HCT116 (cell line): Measurements from ENCODE around the gene TLN1. TPM values are rescaled to one million over a fixed set of nuclear protein-coding genes. Genes with fewer than 3 reads are reported as not detected.

Source experiments
- ATAC-seq: fragments of 200-7000 bp; cut with Tn5 transposase; 2 replicates; pipeline ENCODE4 v1.9.1; 2020; ENCODE audit warnings: mild to moderate bottlenecking, moderate library complexity
- BruUV-seq: library from RNA; stranded (reverse); fragments of 400-500 nt; replicated peaks from 2 replicates; lab custom pipeline; 2021; lab: Mats Ljungman, UMichigan
- CTCF ChIA-PET: fragments of 300-600 bp; sonication (Branson Sonifier 250); formaldehyde crosslinking; loops from one replicate; lab custom pipeline; 2021; ENCODE audit warnings: antibody characterized with exemption; lab: Charles Lee
- POLR2A ChIA-PET: fragments of 300-600, 350-600 bp; sonication (Branson Sonifier 250); formaldehyde crosslinking; loops from one replicate; lab custom pipeline; 2021; ENCODE audit warnings: antibody characterized with exemption; lab: Charles Lee
- RAD21 ChIA-PET, 2 experiments: fragments of 300-600 bp; sonication (Branson Sonifier 250); formaldehyde crosslinking; loops; one replicate each; lab custom pipeline; 2023; ENCODE audit warnings: low total read pairs in 2 of 2; ENCODE audit not compliant: uncharacterized antibody in 2 of 2, unreplicated experiment in 2 of 2, low non-redundant PET in 1 of 2; lab: Charles Lee
- DNase-seq: peaks from one replicate; pipeline ENCODE4 v3.0.0-alpha.2; 2010; ENCODE audit warnings: low read depth, low spot score
- H2AFZ ChIP-seq: fragments of 200-600 bp; shearing (Covaris generic), sonication (generic); 2 replicates; pipeline ENCODE4 v1.6.1; 2017; ENCODE audit warnings: low read depth, mixed run types, mixed read lengths, antibody characterized with exemption, low read length; ENCODE audit not compliant: poor library complexity, severe bottlenecking
- H3K27ac ChIP-seq: 2 replicates; pipeline ENCODE4 v1.5.1; 2012; ENCODE audit warnings: low read depth, low read length
- H3K27me3 ChIP-seq: fragments of 200-600 bp; sonication (generic); 2 replicates; pipeline ENCODE4 v1.6.1; 2016; ENCODE audit warnings: mixed run types, low read length, mixed read lengths; ENCODE audit not compliant: insufficient read depth
- H3K36me3 ChIP-seq, 2 experiments: fragments of 200-500 bp in 1 of 2; fragments of 200-600 bp in 1 of 2; sonication (Bioruptor generic) in 1 of 2; sonication (generic) in 1 of 2; 2 replicates each; pipeline versions ENCODE4 v1.5.1 to v1.6.1; 2014 to 2016; ENCODE audit warnings: low read length in 2 of 2, inconsistent platforms in 1 of 2, mixed read lengths in 1 of 2, mixed run types in 1 of 2; ENCODE audit not compliant: insufficient read depth in 2 of 2, control insufficient read depth in 1 of 2
- H3K4me1 ChIP-seq, 2 experiments: fragments of 200-600 bp in 1 of 2; sonication (generic) in 1 of 2; 2 replicates each; pipeline versions ENCODE4 v1.5.1 to v1.6.1; 2012 to 2017; ENCODE audit warnings: low read length in 2 of 2, inconsistent platforms in 1 of 2, mild to moderate bottlenecking in 1 of 2, mixed read lengths in 1 of 2, mixed run types in 1 of 2, moderate library complexity in 1 of 2; ENCODE audit not compliant: insufficient read depth in 2 of 2, control insufficient read depth in 1 of 2
- H3K4me2 ChIP-seq: fragments of 200-600 bp; sonication (generic); 2 replicates; pipeline ENCODE4 v1.6.1; 2017; ENCODE audit warnings: mixed run types, low read length, mixed read lengths
- H3K4me3 ChIP-seq, 2 experiments: fragments of 200-600 bp in 1 of 2; sonication (generic) in 1 of 2; replicated peaks in 1 of 2; 2 replicates each; pipeline ENCODE4 v1.5.1; 2011 to 2016; ENCODE audit warnings: low read length in 2 of 2, control low read depth in 1 of 2, low read depth in 1 of 2, mild to moderate bottlenecking in 1 of 2, mixed read lengths in 1 of 2, mixed run types in 1 of 2
- H3K79me2 ChIP-seq: fragments of 200-600 bp; sonication (generic); 2 replicates; pipeline ENCODE4 v1.6.1; 2017; ENCODE audit warnings: mild to moderate bottlenecking, mixed run types, low read length, moderate library complexity, mixed read lengths; ENCODE audit not compliant: insufficient read depth
- H3K9ac ChIP-seq: fragments of 200-600 bp; sonication (generic); 2 replicates; pipeline ENCODE4 v1.6.1; 2016; ENCODE audit warnings: low read length, mixed read lengths
- H3K9me2 ChIP-seq: fragments of 200-600 bp; sonication (generic), shearing (Covaris generic); 2 replicates; pipeline ENCODE4 v1.6.1; 2017; ENCODE audit warnings: mixed run types, mild to moderate bottlenecking, moderate library complexity; ENCODE audit not compliant: insufficient read depth
- H3K9me3 ChIP-seq, 2 experiments: fragments of 200-500 bp in 1 of 2; fragments of 200-600 bp in 1 of 2; sonication (Bioruptor generic) in 1 of 2; sonication (generic) in 1 of 2; 2 replicates each; pipeline ENCODE4 v1.6.1; 2014 to 2017; ENCODE audit warnings: low read length in 2 of 2, mixed read lengths in 2 of 2, inconsistent platforms in 1 of 2, low read depth in 1 of 2, mild to moderate bottlenecking in 1 of 2, mixed run types in 1 of 2, moderate library complexity in 1 of 2; ENCODE audit not compliant: control insufficient read depth in 1 of 2, insufficient read depth in 1 of 2
- H4K20me1 ChIP-seq: fragments of 200-600 bp; sonication (generic), shearing (Covaris generic); 2 replicates; pipeline ENCODE4 v1.6.1; 2017; ENCODE audit warnings: mixed run types, mild to moderate bottlenecking, moderate library complexity; ENCODE audit not compliant: insufficient read depth
- CBX3 ChIP-seq: IDR thresholded peaks from 2 replicates; pipeline ENCODE4 v1.6.1; 2012; ENCODE audit warnings: low read depth
- CEBPB ChIP-seq: IDR thresholded peaks from 2 replicates; pipeline ENCODE4 v1.6.1; 2012; ENCODE audit warnings: low read depth
- CTCF ChIP-seq, 3 experiments: fragments of 200-600 bp in 1 of 3; sonication (generic) in 1 of 3; IDR thresholded peaks in 2 of 3; conservative IDR thresholded peaks in 1 of 3; 2 replicates each; pipeline ENCODE4 v1.5.1; 2012 to 2017; ENCODE audit warnings: low read depth in 2 of 3, low read length in 2 of 3, antibody characterized with exemption in 1 of 3, borderline replicate concordance in 1 of 3, control low read depth in 1 of 3, mild to moderate bottlenecking in 1 of 3, mixed read lengths in 1 of 3, mixed run types in 1 of 3, moderate library complexity in 1 of 3; ENCODE audit not compliant: insufficient read depth in 1 of 3
- EGR1 ChIP-seq: IDR thresholded peaks from 2 replicates; pipeline ENCODE4 v1.6.1; 2012; ENCODE audit warnings: low read depth
- ELF1 ChIP-seq: IDR thresholded peaks from 2 replicates; pipeline ENCODE4 v1.6.1; 2012; ENCODE audit warnings: low read depth, borderline replicate concordance
- FOSL1 ChIP-seq: IDR thresholded peaks from 2 replicates; pipeline ENCODE4 v1.6.1; 2012; ENCODE audit warnings: low read depth
- RAD21 ChIP-seq: IDR thresholded peaks from 2 replicates; pipeline ENCODE4 v1.6.1; 2012; ENCODE audit warnings: low read depth, mild to moderate bottlenecking
- SRF ChIP-seq: IDR thresholded peaks from 2 replicates; pipeline ENCODE4 v1.6.1; 2012; ENCODE audit warnings: low read depth
- intact Hi-C: fragments of 100-400 bp; cut with micrococcal nuclease; formaldehyde crosslinking; loops from 2 replicates; pipeline ENCODE4 v1.10.0; 2022
- total RNA-seq: library from RNA; stranded (reverse); gene quantifications from one replicate; pipeline ENCODE4 v1.2.1, GENCODE V29; 2021; ENCODE audit not compliant: unreplicated experiment
- TF ChIP-seq, protein P1 (sequence below): IDR thresholded peaks from 2 replicates; pipeline ENCODE4 v1.6.1; 2012; ENCODE audit warnings: low read depth

Gene TLN1
- total RNA-seq, 1 experiment from 2014 or later = 144 TPM

DNA sequence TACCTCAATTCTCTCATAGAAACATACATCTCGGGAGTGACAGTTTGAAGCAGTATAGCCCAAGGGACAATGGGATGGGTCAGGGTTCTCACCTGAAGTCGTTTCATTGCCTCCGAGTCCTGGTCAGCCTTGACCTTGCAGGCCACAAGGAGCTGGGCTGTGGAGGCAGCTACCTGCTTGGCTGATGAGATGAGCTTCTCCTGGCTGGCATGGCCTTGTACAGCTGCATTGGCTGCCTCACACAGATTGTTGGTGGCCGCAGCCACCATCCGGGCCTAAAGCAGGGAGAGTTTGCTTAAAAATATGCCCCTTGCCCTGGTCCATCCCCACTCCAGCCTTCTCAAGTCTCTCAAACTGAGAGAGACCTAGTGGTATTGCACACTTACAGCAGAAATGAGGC is 33.8 kb downstream of the TLN1 start:
- Histone ChIP-seq H3K27ac (no peak overlapping the region), H3K9ac (no peak overlapping the region), H2AFZ (no peak overlapping the region), H3K9me2 (no peaks in the 10 kb centered on the region), H3K27me3 (no peaks in the 10 kb centered on the region), H3K4me1 (peaks cover 0 to 4% of the 10 kb centered on the region in 2 experiments; a peak in 1 of 4 replicates), H3K4me3 (no peak overlapping the region), H4K20me1 (no peaks in the 10 kb centered on the region), H3K9me3 (no peaks in the 10 kb centered on the region), H3K79me2 (no peaks in the 10 kb centered on the region), H3K4me2 (no peak overlapping the region), H3K36me3 (peaks cover 43 to 61% of the 10 kb centered on the region in 2 experiments)
- ChIA-PET RAD21 (no interaction called here), CTCF (interaction anchor here (2.2 to 3.7 kb wide), 2 partner anchors 37 to 52 kb away, joined by 8 to 33 read pairs; no protein-coding TSS in a partner anchor), POLR2A (no interaction called here)
- intact Hi-C loops = no loop called here
- ATAC-seq (no peak), DNase-seq (no peak)
- no peak for TF ChIP-seq CBX3
- no TSS peak for BruUV-seq

- no peak for DNase-seq
- Histone ChIP-seq H3K79me2 (no peaks in the 10 kb centered on the region), H3K9me2 (no peaks in the 10 kb centered on the region), H4K20me1 (no peaks in the 10 kb centered on the region)
- RAD21 ChIA-PET = no interaction called here
- intact Hi-C loops = no loop called here
- TF ChIP-seq FOSL1 (no peak), CTCF (IDR thresholded peaks at IDR 0.05 in 2 of 3, conservative IDR thresholded peaks at IDR 0.05 in 1 of 3; ENCODE audit: borderline replicate concordance in 1 of 3, insufficient read depth in 1 of 3, low read depth in 2 of 3, low read length in 2 of 3) (no peak), CEBPB (no peak), SRF (no peak), EGR1 (no peak), RAD21 (no peak), ELF1 (no peak)
- TF ChIP-seq, protein P1, sequence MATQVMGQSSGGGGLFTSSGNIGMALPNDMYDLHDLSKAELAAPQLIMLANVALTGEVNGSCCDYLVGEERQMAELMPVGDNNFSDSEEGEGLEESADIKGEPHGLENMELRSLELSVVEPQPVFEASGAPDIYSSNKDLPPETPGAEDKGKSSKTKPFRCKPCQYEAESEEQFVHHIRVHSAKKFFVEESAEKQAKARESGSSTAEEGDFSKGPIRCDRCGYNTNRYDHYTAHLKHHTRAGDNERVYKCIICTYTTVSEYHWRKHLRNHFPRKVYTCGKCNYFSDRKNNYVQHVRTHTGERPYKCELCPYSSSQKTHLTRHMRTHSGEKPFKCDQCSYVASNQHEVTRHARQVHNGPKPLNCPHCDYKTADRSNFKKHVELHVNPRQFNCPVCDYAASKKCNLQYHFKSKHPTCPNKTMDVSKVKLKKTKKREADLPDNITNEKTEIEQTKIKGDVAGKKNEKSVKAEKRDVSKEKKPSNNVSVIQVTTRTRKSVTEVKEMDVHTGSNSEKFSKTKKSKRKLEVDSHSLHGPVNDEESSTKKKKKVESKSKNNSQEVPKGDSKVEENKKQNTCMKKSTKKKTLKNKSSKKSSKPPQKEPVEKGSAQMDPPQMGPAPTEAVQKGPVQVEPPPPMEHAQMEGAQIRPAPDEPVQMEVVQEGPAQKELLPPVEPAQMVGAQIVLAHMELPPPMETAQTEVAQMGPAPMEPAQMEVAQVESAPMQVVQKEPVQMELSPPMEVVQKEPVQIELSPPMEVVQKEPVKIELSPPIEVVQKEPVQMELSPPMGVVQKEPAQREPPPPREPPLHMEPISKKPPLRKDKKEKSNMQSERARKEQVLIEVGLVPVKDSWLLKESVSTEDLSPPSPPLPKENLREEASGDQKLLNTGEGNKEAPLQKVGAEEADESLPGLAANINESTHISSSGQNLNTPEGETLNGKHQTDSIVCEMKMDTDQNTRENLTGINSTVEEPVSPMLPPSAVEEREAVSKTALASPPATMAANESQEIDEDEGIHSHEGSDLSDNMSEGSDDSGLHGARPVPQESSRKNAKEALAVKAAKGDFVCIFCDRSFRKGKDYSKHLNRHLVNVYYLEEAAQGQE = no peak
- TF ChIP-seq, all 23 proteins: peak for 0
- no peak overlapping the region for H2AFZ ChIP-seq
- no peak overlapping the region for H3K27ac ChIP-seq
- TSS peak; percentile 65 for BruUV-seq
- ChIA-PET POLR2A (interaction anchor here (1.3 to 1.4 kb wide), 2 partner anchors 9 to 35 kb away, joined by 4 to 5 read pairs; partner anchors contain the start of gene CREB3), CTCF (interaction anchor here (1.7 to 3.7 kb wide), 5 partner anchors 8 to 51 kb away, joined by 7 to 33 read pairs (median 15); partner anchors contain the start of genes CREB3 and TLN1)
- ATAC-seq = no peak
- H3K9ac ChIP-seq = no peak overlapping the region
- H3K27me3 ChIP-seq = no peaks in the 10 kb centered on the region
- H3K9me3 ChIP-seq = no peaks in the 10 kb centered on the region
- H3K4me1 ChIP-seq = peaks cover 0 to 4% of the 10 kb centered on the region in 2 experiments; a peak in 1 of 4 replicates
- no peak overlapping the region for H3K4me2 ChIP-seq
- H3K4me3 ChIP-seq = no peak overlapping the region
- H3K36me3 ChIP-seq = peaks cover 41 to 57% of the 10 kb centered on the region in 2 experiments
Observed at GRCh38 chr9:35697486-35697885, 34.5 kb downstream of the TLN1 start.
